ENCODE data around the gene HAPSTR1.

- no peak for TF ChIP-seq CTCF (IDR thresholded peaks at IDR 0.05; ENCODE audit: borderline replicate concordance, extremely low read depth, low read length, poor library complexity, severe bottlenecking)
- TF ChIP-seq EZH2 (IDR thresholded peaks at IDR 0.05; ENCODE audit: borderline replicate concordance, low read depth, low read length, severe bottlenecking): no peak
Observed at GRCh38 chr16:9138021-9138680, 46.7 kb downstream of the HAPSTR1 start.
